HG03469 (cell line): Measurements from ENCODE around the gene GRIN2B.

Experiments
- ATAC-seq: cut with Tn5 transposase; IDR thresholded peaks from one replicate; pipeline ENCODE4 v1.9.1; 2021; ENCODE audit warnings: mild to moderate bottlenecking, moderate library complexity, moderate number of reproducible peaks; ENCODE audit not compliant: unreplicated experiment

Gene GRIN2B

GRCh38 chr12:13959131-13959723, 22.2 kb downstream of the GRIN2B start:
- ATAC-seq, result no peak

GRCh38 chr12:13957576-13957975, 23.8 kb downstream of the GRIN2B start:
- ATAC-seq, result no peak

- no peak for ATAC-seq
Measured at GRCh38 chr12:13956060-13956590, 25.3 kb downstream of the GRIN2B start.

- no peak for ATAC-seq
Measured at GRCh38 chr12:13952096-13952495, 29.3 kb downstream of the GRIN2B start.

- no peak for ATAC-seq
Measured at GRCh38 chr12:13950502-13950901, 30.9 kb downstream of the GRIN2B start.

- ATAC-seq, result no peak
Measured at GRCh38 chr12:13948621-13949020, 32.8 kb downstream of the GRIN2B start.

- ATAC-seq, result no peak
Measured at GRCh38 chr12:13947276-13947946, 34.0 kb downstream of the GRIN2B start.

GRCh38 chr12:13945641-13946040, 35.8 kb downstream of the GRIN2B start:
- ATAC-seq, result no peak

GRCh38 chr12:13945236-13945635, 36.2 kb downstream of the GRIN2B start:
- no peak for ATAC-seq

GRCh38 chr12:13942826-13943225, 38.6 kb downstream of the GRIN2B start:
- ATAC-seq, result no peak

GRCh38 chr12:13941258-13942249, 39.8 kb downstream of the GRIN2B start:
- ATAC-seq, result no peak

- ATAC-seq, result no peak
Measured at GRCh38 chr12:13940335-13940865, 41.0 kb downstream of the GRIN2B start.

- no peak for ATAC-seq
Measured at GRCh38 chr12:13937735-13938134, 43.7 kb downstream of the GRIN2B start.

GRCh38 chr12:13935169-13935568, 46.2 kb downstream of the GRIN2B start:
- no peak for ATAC-seq
